Daoy (cell line): ENCODE data around the gene IL12B. TPM values are rescaled to one million over a fixed set of nuclear protein-coding genes. Genes with fewer than 3 reads are reported as not detected.
"Not testable (repeated sequence)": the region's sequence is repeated elsewhere in the genome, so short reads cannot be mapped to it uniquely, and the experiment has no call there.

Experiments
- DNase-seq: peaks from one replicate; pipeline ENCODE4 v3.0.0-alpha.2; 2015; ENCODE audit warnings: low read depth
- total RNA-seq: library from RNA; depleted of rRNA; stranded (reverse); fragments of >200 nt; shearing (Covaris generic); gene quantifications from 2 replicates; pipeline ENCODE4 v1.2.3, GENCODE V29; 2014

IL12B gene
- total RNA-seq, 1 experiment from 2014 or later = 0.06 TPM

GRCh38 chr5:159332800-159333544, 2.7 kb upstream of the IL12B start:
- DNase-seq = no peak

- peak; percentile 82 for DNase-seq
These were observed 1.0 kb upstream of the IL12B start for GRCh38 chr5:159331093-159331973.

GRCh38 chr5:159324986-159325385, 5.3 kb downstream of the IL12B start:
- no peak for DNase-seq

GRCh38 chr5:159324102-159324755, 6.1 kb downstream of the IL12B start:
- DNase-seq = peak; percentile 55

- no peak for DNase-seq
These were observed 8.1 kb downstream of the IL12B start for GRCh38 chr5:159322180-159322579.

GRCh38 chr5:159319832-159320231, 10.5 kb downstream of the IL12B start:
- no peak for DNase-seq

GRCh38 chr5:159319363-159319762, 10.9 kb downstream of the IL12B start:
- no peak for DNase-seq

GRCh38 chr5:159318448-159318847, 11.8 kb downstream of the IL12B start:
- DNase-seq = no peak

- no peak for DNase-seq
These were observed 12.4 kb downstream of the IL12B start for GRCh38 chr5:159317849-159318248.

GRCh38 chr5:159316519-159317383, 13.5 kb downstream of the IL12B start:
- DNase-seq = peak; percentile 54

- no peak for DNase-seq
These were observed 17.1 kb downstream of the IL12B start for GRCh38 chr5:159313197-159313596.

- DNase-seq = no peak
These were observed 19.2 kb downstream of the IL12B start for GRCh38 chr5:159311063-159311462.

- no peak for DNase-seq
These were observed 19.8 kb downstream of the IL12B start for GRCh38 chr5:159310511-159310910.

GRCh38 chr5:159309689-159310433, 20.4 kb downstream of the IL12B start:
- no peak for DNase-seq

GRCh38 chr5:159304961-159305595, 25.2 kb downstream of the IL12B start:
- no peak for DNase-seq

GRCh38 chr5:159303286-159303685, 27.0 kb downstream of the IL12B start:
- no peak for DNase-seq

GRCh38 chr5:159301929-159302860, 28.1 kb downstream of the IL12B start:
- not testable (repeated sequence) for DNase-seq

GRCh38 chr5:159301466-159301865, 28.8 kb downstream of the IL12B start:
- DNase-seq = no peak

- DNase-seq = not testable (repeated sequence)
These were observed 33.0 kb downstream of the IL12B start for GRCh38 chr5:159297300-159297699.
